ENCODE data around the gene SH3GL3. TPM values are rescaled to one million over a fixed set of nuclear protein-coding genes. Genes with fewer than 3 reads are reported as not detected.

Gene SH3GL3
- total RNA-seq, 1 donor from 2014 or later = not detected

GRCh38 chr15:83503595-83504364 is 56.6 kb downstream of the SH3GL3 start:
- intact Hi-C loops (cut with micrococcal nuclease) = no loop called here

- intact Hi-C loops (cut with micrococcal nuclease) = no loop called here
Observed at GRCh38 chr15:83504365-83504764, 57.2 kb downstream of the SH3GL3 start.

GRCh38 chr15:83510001-83510400 is 62.9 kb downstream of the SH3GL3 start:
- intact Hi-C loops (cut with micrococcal nuclease) = no loop called here

- intact Hi-C loops (cut with micrococcal nuclease) = no loop called here
Observed at GRCh38 chr15:83512459-83512858, 65.3 kb downstream of the SH3GL3 start.

- intact Hi-C loops (cut with micrococcal nuclease) = no loop called here
Observed at GRCh38 chr15:83514584-83514983, 67.4 kb downstream of the SH3GL3 start.

DNA sequence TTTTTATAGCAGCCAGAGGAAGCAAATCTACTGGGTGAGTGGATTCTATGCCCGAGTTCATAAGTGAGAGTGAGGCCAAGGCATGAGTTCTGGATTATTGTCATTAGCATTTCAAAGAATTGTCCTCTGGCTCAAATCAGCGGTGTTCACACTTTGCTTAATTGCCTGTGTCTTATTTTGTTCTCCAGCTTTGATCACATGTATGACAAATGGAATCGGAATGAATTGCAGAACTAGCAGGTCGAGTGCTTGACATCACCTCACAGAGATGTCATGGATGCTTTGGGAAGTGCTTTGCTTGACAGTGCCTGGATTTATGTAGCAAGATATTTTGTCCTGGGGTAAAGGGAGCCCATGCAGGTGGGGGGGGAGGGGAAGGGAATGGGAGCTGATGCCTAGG is 68.0 kb downstream of the SH3GL3 start:
- intact Hi-C loops (cut with micrococcal nuclease) = no loop called here

- intact Hi-C loops (cut with micrococcal nuclease) = no loop called here
Observed at GRCh38 chr15:83516935-83517334, 69.8 kb downstream of the SH3GL3 start.

GRCh38 chr15:83526319-83526718 is 79.2 kb downstream of the SH3GL3 start:
- intact Hi-C loops (cut with micrococcal nuclease) = no loop called here

DNA sequence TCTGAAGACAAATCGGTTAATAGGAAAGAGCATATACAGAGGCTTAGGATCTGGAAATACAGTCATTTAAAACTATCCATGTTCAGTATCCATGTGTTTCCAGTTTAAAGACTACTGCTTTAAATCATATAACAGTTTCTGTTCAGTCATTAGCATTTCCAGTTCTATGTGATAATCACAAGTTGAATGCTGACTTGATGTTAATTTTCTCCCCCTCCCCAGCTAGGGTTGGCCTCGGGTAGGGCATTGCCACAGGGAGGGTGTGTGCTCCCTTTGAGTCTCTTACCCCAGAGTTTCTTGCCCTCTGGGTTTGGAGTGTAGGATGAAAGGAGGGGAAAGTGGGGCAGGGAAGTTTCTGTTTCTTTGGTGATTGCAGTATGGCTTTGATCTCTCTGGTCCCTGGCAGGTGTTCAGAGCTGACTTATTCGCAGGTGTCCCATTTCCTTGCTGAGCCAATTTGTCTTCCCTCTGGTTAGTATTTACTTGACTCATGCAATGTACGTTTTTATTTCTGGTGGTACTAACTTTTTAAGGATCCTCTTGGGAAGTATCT is 86.3 kb downstream of the SH3GL3 start:
- intact Hi-C loops (cut with micrococcal nuclease) = no loop called here

GRCh38 chr15:83537606-83538005 is 90.5 kb downstream of the SH3GL3 start:
- intact Hi-C loops (cut with micrococcal nuclease) = no loop called here

DNA sequence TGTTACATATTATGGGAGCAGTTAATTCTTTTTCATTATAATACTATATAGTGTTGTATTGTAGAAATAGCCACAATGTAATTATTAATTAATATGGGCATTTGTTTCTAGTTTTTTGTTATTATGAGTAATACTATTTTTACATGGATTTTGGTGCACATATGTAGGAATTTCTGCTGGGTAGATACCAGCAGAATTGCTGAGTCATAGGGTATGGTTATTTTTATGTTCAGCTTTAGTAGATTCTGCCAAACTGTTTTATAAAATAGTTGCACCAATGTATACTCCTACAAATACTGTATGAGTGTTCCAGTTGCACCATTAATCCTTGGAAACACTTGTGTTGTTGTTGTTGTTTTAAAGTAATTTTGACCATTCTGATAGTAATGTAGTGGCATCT is 91.5 kb downstream of the SH3GL3 start:
- intact Hi-C loops (cut with micrococcal nuclease) = no loop called here

DNA sequence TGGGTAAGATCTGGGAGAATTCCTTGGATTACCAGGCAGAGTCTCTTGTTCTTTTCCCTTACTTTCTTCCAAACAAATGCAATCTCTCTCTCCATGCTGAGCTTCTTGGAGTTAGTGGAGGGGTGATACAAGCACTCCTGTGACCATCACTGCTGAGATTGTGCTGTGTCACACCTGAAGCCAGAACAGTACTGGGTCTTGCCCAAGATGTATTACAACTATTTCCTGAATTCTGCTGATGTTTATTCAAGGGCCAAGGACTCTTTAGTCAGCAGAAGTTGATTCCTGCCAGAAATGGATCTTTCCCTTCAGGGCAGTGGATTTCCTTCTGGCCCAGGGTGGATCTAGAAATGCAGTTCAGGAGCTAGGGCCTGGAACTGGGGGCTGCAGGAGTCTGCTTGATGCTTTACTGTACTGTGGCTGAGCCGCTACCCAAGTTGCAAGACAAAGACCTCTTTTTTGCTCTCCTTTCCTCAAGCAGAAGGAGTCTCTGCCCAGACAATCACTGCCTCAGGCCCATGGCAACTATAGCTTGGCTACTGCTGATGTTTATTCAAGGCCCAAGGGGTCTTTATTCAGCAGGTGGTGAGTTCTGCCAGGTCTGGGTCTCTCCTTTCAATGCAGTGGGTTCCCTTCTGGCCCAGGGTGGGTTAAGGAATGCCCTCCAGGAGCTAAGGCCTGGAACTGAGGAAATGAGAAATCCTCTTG is 98.8 kb downstream of the SH3GL3 start:
- intact Hi-C loops (cut with micrococcal nuclease) = no loop called here

GRCh38 chr15:83546512-83546888 is 99.4 kb downstream of the SH3GL3 start:
- intact Hi-C loops (cut with micrococcal nuclease) = no loop called here

GRCh38 chr15:83547168-83547567 is 100.0 kb downstream of the SH3GL3 start:
- intact Hi-C loops (cut with micrococcal nuclease) = no loop called here

DNA sequence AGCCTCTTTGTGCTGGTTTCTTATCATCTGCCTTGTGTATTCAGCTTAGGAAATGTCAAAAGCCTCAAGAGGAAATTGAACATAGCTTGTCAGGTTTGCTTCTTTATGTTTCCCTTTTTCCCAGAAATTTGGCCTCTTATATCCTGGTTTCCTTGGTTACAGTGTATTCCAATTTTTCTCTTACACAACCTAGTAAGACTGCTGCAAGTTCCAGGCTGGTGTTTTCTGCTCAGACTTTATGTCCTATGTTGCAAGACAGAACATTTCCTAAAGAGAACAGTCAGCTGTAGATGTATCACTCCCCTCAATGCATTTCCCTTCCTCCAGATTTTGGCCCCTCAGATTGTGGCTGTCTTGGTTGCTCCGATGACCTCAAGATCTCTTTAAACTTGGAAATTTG is 102.5 kb downstream of the SH3GL3 start:
- intact Hi-C loops (cut with micrococcal nuclease) = no loop called here

- intact Hi-C loops (cut with micrococcal nuclease) = no loop called here
Observed at GRCh38 chr15:83554558-83554957, 107.4 kb downstream of the SH3GL3 start.

DNA sequence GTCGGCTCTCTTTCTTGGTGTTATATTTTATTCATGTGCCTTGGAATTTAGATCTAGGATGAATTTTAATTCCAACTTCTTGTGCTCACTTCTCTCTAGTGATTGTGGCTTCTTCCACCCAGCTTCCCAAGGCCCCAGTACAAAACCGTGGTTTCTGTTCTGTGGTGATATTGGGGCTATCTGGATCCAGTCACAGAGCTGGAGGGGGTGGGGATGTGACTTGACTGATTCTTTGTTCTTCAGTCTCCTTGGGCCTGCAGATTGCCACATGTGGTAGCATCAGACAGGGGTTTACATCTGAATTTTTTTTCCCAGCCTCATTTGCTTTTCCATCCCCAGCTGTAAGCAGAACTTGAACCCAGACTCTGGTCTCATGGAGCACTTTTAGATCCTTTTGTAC is 108.2 kb downstream of the SH3GL3 start:
- intact Hi-C loops (cut with micrococcal nuclease) = no loop called here

DNA sequence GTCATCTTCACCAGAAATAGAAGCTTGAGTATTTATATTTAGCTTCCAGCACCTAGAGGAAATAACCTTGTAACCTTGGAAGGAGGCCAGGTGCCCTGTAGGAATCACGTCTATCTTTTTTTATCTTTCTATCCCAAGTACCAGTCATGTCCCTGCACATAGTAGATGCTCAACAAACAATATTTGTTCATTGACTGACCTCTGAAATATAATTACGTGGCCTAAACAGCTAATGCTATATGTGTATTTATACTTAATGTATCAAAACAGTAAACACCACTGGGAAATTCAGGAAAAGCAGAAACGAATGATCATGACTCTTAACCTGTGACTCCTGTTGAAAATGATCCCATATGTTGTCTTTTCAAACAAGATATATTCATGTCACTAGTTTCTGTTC is 108.9 kb downstream of the SH3GL3 start:
- intact Hi-C loops (cut with micrococcal nuclease) = no loop called here

- intact Hi-C loops (cut with micrococcal nuclease) = no loop called here
Observed at GRCh38 chr15:83556754-83557153, 109.6 kb downstream of the SH3GL3 start.

DNA sequence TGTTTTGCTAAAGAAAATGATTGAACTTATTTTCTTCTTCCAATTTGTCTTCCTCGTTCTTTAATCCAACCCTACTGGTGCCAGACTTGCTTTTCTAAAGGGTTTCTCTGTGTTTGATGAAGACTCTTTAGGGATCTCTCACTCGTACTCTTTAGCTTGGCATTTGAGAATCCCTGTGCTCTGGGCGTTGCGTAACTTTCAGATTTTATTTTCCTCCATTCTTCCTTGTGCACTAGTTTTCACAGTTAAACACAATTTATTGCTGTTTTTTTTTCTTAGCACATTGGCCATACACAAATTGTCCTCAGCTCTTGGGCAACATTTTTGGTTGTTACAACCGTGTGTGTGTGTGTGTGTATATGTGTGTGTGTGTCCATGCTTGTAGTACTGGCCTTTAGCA is 111.0 kb downstream of the SH3GL3 start:
- intact Hi-C loops (cut with micrococcal nuclease) = no loop called here

DNA sequence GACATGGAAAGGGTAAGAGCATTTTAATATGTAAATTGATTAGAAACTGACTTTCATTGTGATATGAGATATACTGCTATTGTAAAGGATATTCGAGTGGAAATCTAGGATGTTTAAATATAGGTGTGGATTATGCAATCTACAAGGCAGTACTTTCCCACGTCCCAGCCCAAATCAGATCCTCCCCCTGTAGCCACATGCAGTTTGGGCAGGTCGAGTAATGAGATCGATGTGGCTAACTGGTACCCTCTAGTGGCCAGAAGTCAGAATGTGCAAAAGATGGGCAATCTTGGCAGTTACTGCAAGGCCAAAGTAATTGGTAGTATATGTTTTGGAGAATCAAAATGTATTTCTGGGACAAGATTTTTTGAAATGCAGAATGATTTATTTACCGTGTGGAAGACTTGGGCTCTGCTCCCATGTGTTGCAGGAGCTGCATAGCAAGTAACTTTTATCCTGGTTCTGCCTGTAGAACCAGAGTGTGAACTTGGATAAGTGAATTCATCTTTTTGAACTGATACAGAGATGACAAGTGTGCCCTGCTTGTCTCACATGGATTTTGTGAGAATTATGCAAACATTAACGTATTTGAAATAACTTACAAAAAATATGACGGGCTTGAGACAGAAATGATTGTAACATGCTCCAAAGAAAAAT is 112.3 kb downstream of the SH3GL3 start:
- intact Hi-C loops (cut with micrococcal nuclease) = loop anchor here (1.0 kb wide), 2 partner anchors 121 to 311 kb away; no protein-coding TSS in a partner anchor

- intact Hi-C loops (cut with micrococcal nuclease) = no loop called here
Observed at GRCh38 chr15:83561661-83562060, 114.5 kb downstream of the SH3GL3 start.

Measured in T-helper 1 cell treated with Interleukin-12 subunit alpha and Interleukin-12 subunit beta and Interleukin-4 antibody, amounts not matched to agents 30 ng/mL and 1 ng/mL, for 36 hours (primary cell).